ENCODE measurements around the gene BPIFA1.

DNA sequence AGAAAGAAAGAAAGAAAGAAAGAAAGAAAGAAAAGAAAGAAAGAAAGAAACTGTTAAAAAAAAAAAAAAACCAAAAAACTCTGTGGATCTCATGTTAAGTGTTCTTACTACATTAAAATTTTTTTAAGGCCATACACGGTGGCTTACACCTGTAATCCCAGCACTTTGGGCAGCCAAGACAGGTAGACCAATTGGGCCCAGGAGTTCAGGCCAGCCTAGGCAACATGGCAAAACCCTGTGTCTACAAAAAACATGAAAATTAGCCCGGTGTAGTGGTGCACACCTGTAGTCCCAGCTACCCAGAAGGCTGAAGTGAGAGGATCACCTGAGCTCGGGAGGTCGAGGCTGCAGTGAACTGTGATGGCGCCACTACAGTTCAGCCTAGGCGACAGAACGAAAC, 4.6 kb upstream of the BPIFA1 start:
- no peak for TF ChIP-seq CTCF (IDR thresholded peaks at IDR 0.05)
- no peak for TF ChIP-seq POLR2A (IDR thresholded peaks at IDR 0.05)
